ENCODE measurements around the gene DRAM2. TPM values are rescaled to one million over a fixed set of nuclear protein-coding genes. Genes with fewer than 3 reads are reported as not detected.

Gene DRAM2
- total and polyA plus RNA-seq, 2 donors (not counting 1 experiment from before 2014, with no cell fraction given), result 75.8 to 107 TPM

- no peak overlapping the region for H3K4me3 ChIP-seq (replicated peaks in 1 of 4; ENCODE audit: control extremely low read depth in 1 of 4, insufficient read depth in 1 of 4, low read depth in 3 of 4, low read length in 4 of 4)
- no peak for TF ChIP-seq CTCF (conservative IDR thresholded peaks at IDR 0.05 in 1 of 2, IDR thresholded peaks at IDR 0.05 in 1 of 2; ENCODE audit: low read depth in 1 of 2, low read length in 2 of 2)
- TF ChIP-seq EZH2 (IDR thresholded peaks at IDR 0.05; ENCODE audit: low read length, missing control alignments), result no peak
- no peaks in the 10 kb centered on the region for H3K4me1 ChIP-seq (ENCODE audit: control insufficient read depth, extremely low read depth, insufficient read depth, low read length)
- H3K36me3 ChIP-seq (ENCODE audit: control insufficient read depth, insufficient read depth, low read length), result peaks cover 3% of the 10 kb centered on the region
- H2AFZ ChIP-seq (ENCODE audit: low read length), result no peak overlapping the region
- no peak overlapping the region for H3K27ac ChIP-seq (ENCODE audit: insufficient read depth, low read length)
- H4K20me1 ChIP-seq (ENCODE audit: control insufficient read depth, extremely low read depth, insufficient read depth, low read length), result no peaks in the 10 kb centered on the region
- H3K9me3 ChIP-seq (ENCODE audit: control insufficient read depth, insufficient read depth, low read depth, low read length), result no peaks in the 10 kb centered on the region
- H3K4me2 ChIP-seq (ENCODE audit: extremely low read depth, insufficient read depth, low read length), result no peak overlapping the region
- no peaks in the 10 kb centered on the region for H3K27me3 ChIP-seq (ENCODE audit: control insufficient read depth, insufficient read depth, low read length)
- DNase-seq (ENCODE audit: low read depth in 2 of 2), result no peak
- no peak overlapping the region for H3K9ac ChIP-seq (ENCODE audit: insufficient read depth, low read length)
- no peaks in the 10 kb centered on the region for H3K79me2 ChIP-seq (ENCODE audit: control insufficient read depth, insufficient read depth, low read length)
These were observed 35.5 kb upstream of the DRAM2 start for GRCh38 chr1:111175349-111175748.

GRCh38 chr1:111174070-111174469, 34.2 kb upstream of the DRAM2 start:
- no peaks in the 10 kb centered on the region for H3K27me3 ChIP-seq (ENCODE audit: control insufficient read depth, insufficient read depth, low read length)
- no peaks in the 10 kb centered on the region for H3K9me3 ChIP-seq (ENCODE audit: control insufficient read depth, insufficient read depth, low read depth, low read length)
- H3K4me1 ChIP-seq (ENCODE audit: control insufficient read depth, extremely low read depth, insufficient read depth, low read length), result no peaks in the 10 kb centered on the region
- H3K4me2 ChIP-seq (ENCODE audit: extremely low read depth, insufficient read depth, low read length), result no peak overlapping the region
- H4K20me1 ChIP-seq (ENCODE audit: control insufficient read depth, extremely low read depth, insufficient read depth, low read length), result no peaks in the 10 kb centered on the region
- H3K9ac ChIP-seq (ENCODE audit: insufficient read depth, low read length), result no peak overlapping the region
- H3K4me3 ChIP-seq (replicated peaks in 1 of 4; ENCODE audit: control extremely low read depth in 1 of 4, insufficient read depth in 1 of 4, low read depth in 3 of 4, low read length in 4 of 4), result no peak overlapping the region
- DNase-seq (ENCODE audit: low read depth in 2 of 2), result no peak
- H2AFZ ChIP-seq (ENCODE audit: low read length), result no peak overlapping the region
- peaks cover 3% of the 10 kb centered on the region for H3K36me3 ChIP-seq (ENCODE audit: control insufficient read depth, insufficient read depth, low read length)
- TF ChIP-seq EZH2 (IDR thresholded peaks at IDR 0.05; ENCODE audit: low read length, missing control alignments) (no peak), CTCF (conservative IDR thresholded peaks at IDR 0.05 in 1 of 2, IDR thresholded peaks at IDR 0.05 in 1 of 2; ENCODE audit: low read depth in 1 of 2, low read length in 2 of 2) (no peak)
- no peak overlapping the region for H3K27ac ChIP-seq (ENCODE audit: insufficient read depth, low read length)
- H3K79me2 ChIP-seq (ENCODE audit: control insufficient read depth, insufficient read depth, low read length), result no peaks in the 10 kb centered on the region

GRCh38 chr1:111172463-111172862, 32.6 kb upstream of the DRAM2 start:
- Histone ChIP-seq H3K27me3 (ENCODE audit: control insufficient read depth, insufficient read depth, low read length) (no peaks in the 10 kb centered on the region), H4K20me1 (ENCODE audit: control insufficient read depth, extremely low read depth, insufficient read depth, low read length) (no peaks in the 10 kb centered on the region), H3K27ac (ENCODE audit: insufficient read depth, low read length) (no peak overlapping the region), H3K4me1 (ENCODE audit: control insufficient read depth, extremely low read depth, insufficient read depth, low read length) (no peaks in the 10 kb centered on the region), H3K4me3 (replicated peaks in 1 of 4; ENCODE audit: control extremely low read depth in 1 of 4, insufficient read depth in 1 of 4, low read depth in 3 of 4, low read length in 4 of 4) (no peak overlapping the region), H3K4me2 (ENCODE audit: extremely low read depth, insufficient read depth, low read length) (no peak overlapping the region), H3K36me3 (ENCODE audit: control insufficient read depth, insufficient read depth, low read length) (peaks cover 9% of the 10 kb centered on the region), H3K9ac (ENCODE audit: insufficient read depth, low read length) (no peak overlapping the region), H2AFZ (ENCODE audit: low read length) (no peak overlapping the region), H3K79me2 (ENCODE audit: control insufficient read depth, insufficient read depth, low read length) (no peaks in the 10 kb centered on the region), H3K9me3 (ENCODE audit: control insufficient read depth, insufficient read depth, low read depth, low read length) (no peaks in the 10 kb centered on the region)
- no peak for TF ChIP-seq EZH2 (IDR thresholded peaks at IDR 0.05; ENCODE audit: low read length, missing control alignments)
- no peak for TF ChIP-seq CTCF (conservative IDR thresholded peaks at IDR 0.05 in 1 of 2, IDR thresholded peaks at IDR 0.05 in 1 of 2; ENCODE audit: low read depth in 1 of 2, low read length in 2 of 2)
- no peak for DNase-seq (ENCODE audit: low read depth in 2 of 2)

All from fibroblast of lung (primary cell).